AG09309 (cell line): Measurements from ENCODE around the gene C11orf58.

Experiments
- DNase-seq: peaks from one replicate; pipeline ENCODE4 v3.0.0-alpha.2; 2010; ENCODE audit warnings: low read depth
- H3K4me3 ChIP-seq: 2 replicates; pipeline ENCODE4 v1.5.1; 2011; ENCODE audit warnings: mild to moderate bottlenecking, low read depth, low read length, moderate library complexity; ENCODE audit not compliant: control insufficient read depth
- TF ChIP-seq, protein P1 (sequence below): IDR thresholded peaks from 2 replicates; pipeline ENCODE4 v1.5.1; 2011; ENCODE audit warnings: mild to moderate bottlenecking, low read depth, low read length, inconsistent platforms; ENCODE audit not compliant: insufficient read depth, control insufficient read depth; ENCODE audit errors: missing control alignments

Gene C11orf58

DNA sequence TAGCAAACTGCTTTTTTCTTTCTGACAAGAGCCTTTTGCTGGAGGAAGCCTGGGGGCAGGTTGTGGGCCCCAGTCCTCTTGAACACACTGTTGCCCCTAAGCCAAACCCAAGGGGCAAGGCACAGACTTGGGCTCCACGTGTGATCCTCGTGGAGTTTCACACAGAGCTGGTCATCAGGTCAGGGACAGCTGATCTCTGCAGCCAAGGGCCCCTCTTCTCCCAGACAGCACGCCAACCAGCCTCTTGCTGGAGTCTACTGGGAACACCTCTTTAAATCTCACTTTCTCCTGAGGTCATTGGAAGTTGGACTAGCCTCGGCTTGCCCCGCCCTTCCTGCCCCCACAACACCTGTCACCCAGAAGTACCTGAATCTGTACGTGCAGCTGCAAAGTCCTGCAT, 39.8 kb downstream of the C11orf58 start:
- DNase-seq: no peak
- TF ChIP-seq, protein P1, sequence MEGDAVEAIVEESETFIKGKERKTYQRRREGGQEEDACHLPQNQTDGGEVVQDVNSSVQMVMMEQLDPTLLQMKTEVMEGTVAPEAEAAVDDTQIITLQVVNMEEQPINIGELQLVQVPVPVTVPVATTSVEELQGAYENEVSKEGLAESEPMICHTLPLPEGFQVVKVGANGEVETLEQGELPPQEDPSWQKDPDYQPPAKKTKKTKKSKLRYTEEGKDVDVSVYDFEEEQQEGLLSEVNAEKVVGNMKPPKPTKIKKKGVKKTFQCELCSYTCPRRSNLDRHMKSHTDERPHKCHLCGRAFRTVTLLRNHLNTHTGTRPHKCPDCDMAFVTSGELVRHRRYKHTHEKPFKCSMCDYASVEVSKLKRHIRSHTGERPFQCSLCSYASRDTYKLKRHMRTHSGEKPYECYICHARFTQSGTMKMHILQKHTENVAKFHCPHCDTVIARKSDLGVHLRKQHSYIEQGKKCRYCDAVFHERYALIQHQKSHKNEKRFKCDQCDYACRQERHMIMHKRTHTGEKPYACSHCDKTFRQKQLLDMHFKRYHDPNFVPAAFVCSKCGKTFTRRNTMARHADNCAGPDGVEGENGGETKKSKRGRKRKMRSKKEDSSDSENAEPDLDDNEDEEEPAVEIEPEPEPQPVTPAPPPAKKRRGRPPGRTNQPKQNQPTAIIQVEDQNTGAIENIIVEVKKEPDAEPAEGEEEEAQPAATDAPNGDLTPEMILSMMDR: no peak
- H3K4me3 ChIP-seq: no peak overlapping the region

DNA sequence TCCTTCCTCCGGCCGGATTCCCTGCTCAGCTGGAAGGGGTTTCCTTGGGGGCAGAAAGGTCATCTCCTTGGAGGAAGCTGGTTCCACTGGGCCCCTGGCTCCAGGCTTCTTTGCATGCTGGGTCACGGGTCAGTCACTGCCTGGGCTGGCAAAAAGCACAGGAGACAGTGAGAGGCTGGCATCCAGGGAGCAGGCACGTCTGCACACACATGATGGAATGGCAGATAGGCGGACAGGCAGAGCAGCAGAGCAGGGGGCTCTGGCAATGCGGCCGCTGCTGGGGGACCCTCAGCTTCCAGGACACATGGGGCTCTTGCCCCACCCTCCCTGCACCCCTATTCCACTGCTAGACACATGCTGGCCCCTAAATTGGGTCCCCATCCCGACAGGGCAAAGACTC, 40.4 kb downstream of the C11orf58 start:
- H3K4me3 ChIP-seq: no peak overlapping the region
- TF ChIP-seq, protein P1: no peak
- DNase-seq: no peak

DNA sequence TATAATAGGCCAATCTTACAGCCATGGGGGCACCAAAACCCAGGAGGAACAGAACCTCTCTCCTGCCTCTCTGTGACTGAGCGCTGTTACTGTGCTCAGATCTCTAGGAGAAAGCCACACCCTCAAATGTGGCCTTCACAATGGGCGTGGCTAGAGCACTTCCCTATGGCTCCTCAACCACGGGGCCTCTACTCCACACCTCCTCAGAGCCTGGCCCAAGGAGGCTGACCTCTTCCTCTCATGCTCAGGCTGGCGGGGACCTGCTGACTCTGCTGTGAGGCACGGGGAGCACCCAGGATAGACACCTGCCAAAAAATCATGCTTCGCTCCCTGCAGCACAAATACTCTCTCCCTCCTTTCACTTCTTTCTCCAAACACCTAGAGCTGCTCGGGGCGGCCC, 41.0 kb downstream of the C11orf58 start:
- DNase-seq: no peak
- no peak overlapping the region for H3K4me3 ChIP-seq
- TF ChIP-seq, protein P1: no peak

DNA sequence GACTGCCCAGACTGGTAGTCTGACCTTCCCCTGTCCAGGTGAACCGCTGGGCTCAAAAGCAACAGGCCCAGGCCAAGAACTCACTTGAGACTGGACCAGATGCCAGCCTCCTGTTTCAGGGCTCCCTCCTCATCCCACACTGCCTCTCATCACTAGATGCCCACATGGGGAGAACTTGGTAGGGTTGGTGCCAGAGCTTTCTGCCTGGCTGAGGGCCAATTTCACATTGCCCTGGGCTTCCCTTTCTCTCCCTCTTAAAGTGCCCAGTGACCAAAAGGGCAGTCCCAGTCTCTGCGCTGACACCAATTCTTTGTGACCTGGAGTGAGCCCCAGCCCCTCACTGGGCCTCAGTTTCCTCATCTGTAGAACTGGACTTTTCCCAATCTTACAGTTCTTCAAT, 41.7 kb downstream of the C11orf58 start:
- no peak for DNase-seq
- no peak overlapping the region for H3K4me3 ChIP-seq
- TF ChIP-seq, protein P1: no peak

DNA sequence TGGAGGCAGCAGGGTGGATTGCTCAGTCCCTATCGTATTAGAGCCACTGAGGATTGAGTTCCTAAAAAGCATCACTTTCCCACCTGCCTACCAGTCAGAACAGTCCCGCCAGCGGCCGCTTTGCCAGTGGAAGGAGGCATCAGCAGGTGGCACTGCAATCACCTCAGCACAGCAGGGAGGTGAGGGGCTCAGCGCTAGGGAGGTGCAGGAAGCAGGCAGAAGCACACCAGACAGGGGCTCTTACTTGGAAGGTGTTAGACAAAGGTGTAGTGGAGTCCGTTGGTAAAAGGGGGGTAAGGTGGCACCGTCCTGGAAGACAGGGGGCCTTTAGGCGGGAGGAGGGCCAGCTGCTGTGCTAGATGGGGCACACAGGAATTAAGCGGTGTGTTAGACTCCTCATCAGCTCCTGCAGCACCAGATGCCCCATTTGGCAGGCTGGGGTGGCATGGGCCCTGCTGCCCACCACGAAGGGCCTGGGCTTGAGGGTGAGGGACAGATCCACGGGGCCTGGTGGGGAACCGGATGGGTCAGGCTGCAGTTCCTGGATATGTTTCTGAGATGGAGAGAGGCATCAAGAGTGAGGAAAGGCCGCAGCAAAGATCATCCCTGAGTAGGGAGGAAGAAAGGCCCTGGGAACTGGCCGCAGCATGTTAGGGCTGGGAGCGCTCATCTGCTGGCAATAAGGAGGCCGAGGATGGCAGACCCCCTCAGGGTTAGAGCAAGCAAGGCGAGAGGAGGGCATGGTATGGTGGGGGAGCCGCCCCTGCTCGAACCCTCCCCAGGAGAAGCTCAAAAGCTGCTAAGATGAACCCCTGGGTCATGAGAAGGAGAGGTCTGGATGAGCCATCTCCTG, 42.5 kb downstream of the C11orf58 start:
- TF ChIP-seq, protein P1: no peak
- DNase-seq: no peak
- H3K4me3 ChIP-seq: no peak overlapping the region

- TF ChIP-seq, protein P1: no peak
- no peak overlapping the region for H3K4me3 ChIP-seq
- DNase-seq: no peak
Measured at GRCh38 chr11:16781936-16782919, 43.8 kb downstream of the C11orf58 start.
